GM21423 (cell line): ENCODE data around the gene CCL5.

Experiments used
- ATAC-seq: cut with Tn5 transposase; IDR thresholded peaks from one replicate; pipeline ENCODE4 v1.9.1; 2021; ENCODE audit warnings: mild to moderate bottlenecking, moderate library complexity; ENCODE audit not compliant: unreplicated experiment

Gene CCL5

GRCh38 chr17:35868737-35869136 lies 11.4 kb downstream of the CCL5 start, which contains the start of gene HEATR9:
TSS of gene HEATR9 (minus strand) at chr17:35868891. CDS start at chr17:35868742, 149 bp downstream.
- ATAC-seq = no peak

- ATAC-seq = no peak
Observed at GRCh38 chr17:35867574-35867973, 12.6 kb downstream of the CCL5 start.

GRCh38 chr17:35866341-35866950 lies 13.7 kb downstream of the CCL5 start:
- no peak for ATAC-seq

GRCh38 chr17:35865412-35866340 lies 14.5 kb downstream of the CCL5 start:
- ATAC-seq = no peak

GRCh38 chr17:35864853-35865252 lies 15.3 kb downstream of the CCL5 start:
- ATAC-seq = no peak

GRCh38 chr17:35856603-35857002 lies 23.6 kb downstream of the CCL5 start:
- no peak for ATAC-seq

- no peak for ATAC-seq
Observed at GRCh38 chr17:35855965-35856364, 24.2 kb downstream of the CCL5 start.

- no peak for ATAC-seq
Observed at GRCh38 chr17:35849469-35850348, 30.5 kb downstream of the CCL5 start.

GRCh38 chr17:35847633-35848373 lies 32.4 kb downstream of the CCL5 start:
- no peak for ATAC-seq

- ATAC-seq = no peak
Observed at GRCh38 chr17:35847006-35847405, 33.2 kb downstream of the CCL5 start.

- no peak for ATAC-seq
Observed at GRCh38 chr17:35846055-35846809, 33.9 kb downstream of the CCL5 start.

GRCh38 chr17:35844547-35844946 lies 35.6 kb downstream of the CCL5 start:
- no peak for ATAC-seq

GRCh38 chr17:35843698-35844097 lies 36.5 kb downstream of the CCL5 start:
- ATAC-seq = no peak

- no peak for ATAC-seq
Observed at GRCh38 chr17:35842239-35842638, 37.9 kb downstream of the CCL5 start.

- no peak for ATAC-seq
Observed at GRCh38 chr17:35841505-35841904, 38.7 kb downstream of the CCL5 start.

GRCh38 chr17:35841101-35841500 lies 39.1 kb downstream of the CCL5 start:
- ATAC-seq = no peak

GRCh38 chr17:35825206-35825605 lies 55.0 kb downstream of the CCL5 start:
- no peak for ATAC-seq
